ENCODE data around the gene SFXN1. TPM values are rescaled to one million over a fixed set of nuclear protein-coding genes. Genes with fewer than 3 reads are reported as not detected.
"Not testable (repeated sequence)": the region's sequence is repeated elsewhere in the genome, so short reads cannot be mapped to it uniquely, and the experiment has no call there.

Gene SFXN1
- total RNA-seq, 3 donors from 2014 or later (not counting 1 experiment from before 2014, with no cell fraction given): 30.3 to 55.2 (median 44.0) TPM

- Mint-ChIP-seq H3K9me3 (no peaks in the 10 kb centered on the region), H3K4me3 (no peak overlapping the region), H3K4me1 (no peaks in the 10 kb centered on the region), H3K36me3 (no peaks in the 10 kb centered on the region), H3K27me3 (ENCODE audit: low read depth in 2 of 2) (peaks cover 48 to 90% of the 10 kb centered on the region in 2 donors), H3K27ac (no peak overlapping the region)
- no peaks in the 10 kb centered on the region for H3K36me3 ChIP-seq (ENCODE audit: control insufficient read depth, insufficient read depth, low read length)
- no peak overlapping the region for H3K27ac ChIP-seq (ENCODE audit: low read length)
- no peaks in the 10 kb centered on the region for H3K9me3 ChIP-seq (ENCODE audit: control insufficient read depth, insufficient read depth, low read length)
- ATAC-seq (no peak), DNase-seq (no peak)
- WGBS (ENCODE audit: insufficient coverage): 88% methylated on average over 2 of the region's 2 CpGs
- TF ChIP-seq, protein P1, sequence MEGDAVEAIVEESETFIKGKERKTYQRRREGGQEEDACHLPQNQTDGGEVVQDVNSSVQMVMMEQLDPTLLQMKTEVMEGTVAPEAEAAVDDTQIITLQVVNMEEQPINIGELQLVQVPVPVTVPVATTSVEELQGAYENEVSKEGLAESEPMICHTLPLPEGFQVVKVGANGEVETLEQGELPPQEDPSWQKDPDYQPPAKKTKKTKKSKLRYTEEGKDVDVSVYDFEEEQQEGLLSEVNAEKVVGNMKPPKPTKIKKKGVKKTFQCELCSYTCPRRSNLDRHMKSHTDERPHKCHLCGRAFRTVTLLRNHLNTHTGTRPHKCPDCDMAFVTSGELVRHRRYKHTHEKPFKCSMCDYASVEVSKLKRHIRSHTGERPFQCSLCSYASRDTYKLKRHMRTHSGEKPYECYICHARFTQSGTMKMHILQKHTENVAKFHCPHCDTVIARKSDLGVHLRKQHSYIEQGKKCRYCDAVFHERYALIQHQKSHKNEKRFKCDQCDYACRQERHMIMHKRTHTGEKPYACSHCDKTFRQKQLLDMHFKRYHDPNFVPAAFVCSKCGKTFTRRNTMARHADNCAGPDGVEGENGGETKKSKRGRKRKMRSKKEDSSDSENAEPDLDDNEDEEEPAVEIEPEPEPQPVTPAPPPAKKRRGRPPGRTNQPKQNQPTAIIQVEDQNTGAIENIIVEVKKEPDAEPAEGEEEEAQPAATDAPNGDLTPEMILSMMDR (IDR thresholded peaks at IDR 0.05): no peak
- intact Hi-C loops (cut with micrococcal nuclease): no loop called here
- no peak overlapping the region for H3K4me3 ChIP-seq (ENCODE audit: low read length)
- H3K27me3 ChIP-seq (ENCODE audit: control insufficient read depth, insufficient read depth, low read length): peaks cover 5% of the 10 kb centered on the region
- H3K4me1 ChIP-seq (ENCODE audit: control insufficient read depth, insufficient read depth, low read length): no peaks in the 10 kb centered on the region
These were observed 26.2 kb upstream of the SFXN1 start for GRCh38 chr5:175452166-175452565.

DNA sequence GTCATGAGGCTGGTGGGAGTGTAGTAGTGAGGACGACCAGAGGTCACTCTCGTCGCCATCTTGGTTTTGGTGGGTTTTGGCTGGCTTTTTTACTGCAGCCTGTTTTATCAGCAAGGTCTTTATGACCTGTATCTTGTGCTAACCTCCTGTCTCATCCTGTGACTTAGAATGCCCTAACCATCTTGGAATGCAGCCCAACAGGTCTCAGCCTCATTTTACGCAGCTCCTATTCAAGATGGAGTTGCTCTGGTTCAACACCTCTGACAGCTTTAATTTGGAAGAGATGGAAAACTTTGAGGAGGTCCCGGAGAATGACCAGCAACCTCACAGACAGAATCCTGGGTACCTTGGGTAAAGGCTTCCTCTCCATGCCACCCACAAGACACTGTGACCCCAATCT, 24.0 kb upstream of the SFXN1 start:
- H3K4me1 Mint-ChIP-seq; H3K4me3 ChIP-seq (ENCODE audit: low read length); H3K27me3 ChIP-seq (ENCODE audit: control insufficient read depth, insufficient read depth, low read length); H3K4me1 ChIP-seq (ENCODE audit: control insufficient read depth, insufficient read depth, low read length); H3K36me3 Mint-ChIP-seq; H3K36me3 ChIP-seq (ENCODE audit: control insufficient read depth, insufficient read depth, low read length); DNase-seq; H3K27ac Mint-ChIP-seq; H3K4me3 Mint-ChIP-seq; H3K27ac ChIP-seq (ENCODE audit: low read length); ATAC-seq; H3K9me3 Mint-ChIP-seq; H3K9me3 ChIP-seq (ENCODE audit: control insufficient read depth, insufficient read depth, low read length); intact Hi-C loops (cut with micrococcal nuclease): not testable (repeated sequence)
- H3K27me3 Mint-ChIP-seq (ENCODE audit: low read depth in 2 of 2): peaks cover 37 to 81% of the 10 kb centered on the region in 2 donors
- WGBS (ENCODE audit: insufficient coverage): 96% methylated on average over 5 of the region's 5 CpGs

GRCh38 chr5:175456105-175456742, 22.1 kb upstream of the SFXN1 start:
- Mint-ChIP-seq H3K9me3 (no peaks in the 10 kb centered on the region), H3K4me1 (no peaks in the 10 kb centered on the region), H3K27me3 (ENCODE audit: low read depth in 2 of 2) (peaks cover 26 to 63% of the 10 kb centered on the region in 2 donors), H3K4me3 (no peak overlapping the region), H3K36me3 (no peaks in the 10 kb centered on the region), H3K27ac (no peak overlapping the region)
- ATAC-seq (no peak), DNase-seq (no peak)
- H3K4me3 ChIP-seq (ENCODE audit: low read length): no peak overlapping the region
- intact Hi-C loops (cut with micrococcal nuclease): no loop called here
- no peak overlapping the region for H3K27ac ChIP-seq (ENCODE audit: low read length)
- H3K9me3 ChIP-seq (ENCODE audit: control insufficient read depth, insufficient read depth, low read length): no peaks in the 10 kb centered on the region
- TF ChIP-seq, protein P1 (IDR thresholded peaks at IDR 0.05): no peak
- peaks cover 2% of the 10 kb centered on the region for H3K27me3 ChIP-seq (ENCODE audit: control insufficient read depth, insufficient read depth, low read length)
- WGBS (ENCODE audit: insufficient coverage): 80% methylated on average over 10 of the region's 11 CpGs
- H3K36me3 ChIP-seq (ENCODE audit: control insufficient read depth, insufficient read depth, low read length): no peaks in the 10 kb centered on the region
- no peaks in the 10 kb centered on the region for H3K4me1 ChIP-seq (ENCODE audit: control insufficient read depth, insufficient read depth, low read length)

DNA sequence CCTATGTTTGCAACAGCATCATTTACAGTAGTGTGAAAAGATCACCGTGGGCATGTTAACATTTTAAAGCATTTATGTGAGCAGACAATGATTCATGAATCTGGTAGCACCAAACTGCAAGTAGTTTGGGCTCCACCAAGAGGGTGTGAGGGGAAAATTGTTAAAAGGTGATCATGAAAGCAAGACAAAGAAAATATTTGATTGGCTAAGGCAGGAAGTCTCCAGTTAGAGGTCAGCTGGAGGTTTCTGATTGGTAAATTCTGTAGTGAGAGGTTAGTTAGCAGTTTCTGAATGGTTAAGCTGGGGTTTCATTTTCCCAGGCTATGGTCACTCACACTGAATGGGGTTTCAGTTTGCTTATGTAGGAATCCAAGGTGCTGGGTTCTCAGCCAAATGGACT, 20.9 kb upstream of the SFXN1 start:
- Histone ChIP-seq H3K4me1 (ENCODE audit: control insufficient read depth, insufficient read depth, low read length) (no peaks in the 10 kb centered on the region), H3K36me3 (ENCODE audit: control insufficient read depth, insufficient read depth, low read length) (no peaks in the 10 kb centered on the region), H3K27me3 (ENCODE audit: control insufficient read depth, insufficient read depth, low read length) (peaks cover 2% of the 10 kb centered on the region), H3K9me3 (ENCODE audit: control insufficient read depth, insufficient read depth, low read length) (no peaks in the 10 kb centered on the region), H3K4me3 (ENCODE audit: low read length) (no peak overlapping the region), H3K27ac (ENCODE audit: low read length) (no peak overlapping the region)
- Mint-ChIP-seq H3K4me3 (no peak overlapping the region), H3K27me3 (ENCODE audit: low read depth in 2 of 2) (peaks cover 24 to 51% of the 10 kb centered on the region in 2 donors), H3K9me3 (no peaks in the 10 kb centered on the region), H3K36me3 (no peaks in the 10 kb centered on the region), H3K4me1 (no peaks in the 10 kb centered on the region), H3K27ac (no peak overlapping the region)
- DNase-seq (no peak), ATAC-seq (no peak)
- WGBS (ENCODE audit: insufficient coverage): 76% methylated on average over 1 of the region's 1 CpG
- TF ChIP-seq, protein P1 (IDR thresholded peaks at IDR 0.05): no peak
- intact Hi-C loops (cut with micrococcal nuclease): no loop called here
